Activated CD8-positive, alpha-beta memory T cell treated with anti-CD3 and anti-CD28 coated beads, Interleukin-2, amount 50 U/mL, for 24 hours (primary cell): ENCODE results near the gene TECPR2.
"Not testable (repeated sequence)": the region's sequence is repeated elsewhere in the genome, so short reads cannot be mapped to it uniquely, and the experiment has no call there.

Experiments
- DNase-seq: peaks from one replicate; pipeline ENCODE4 v3.0.0-alpha.2; 2020; ENCODE audit errors: extremely low read depth

TECPR2 gene

GRCh38 chr14:102362545-102363181 lies at the start of gene TECPR2, which contains the start of gene CINP:
TECPR2 (plus strand) TSS chr14:102362941; CDS start chr14:102376722, 13,781 bp downstream.
CINP (minus strand) TSS chr14:102362890; CDS start chr14:102362851, 39 bp downstream.
- DNase-seq = peak; percentile 95

- DNase-seq = no peak
Observed at GRCh38 chr14:102314242-102315011, 48.3 kb upstream of the TECPR2 start.

GRCh38 chr14:102315121-102315520 lies 47.6 kb upstream of the TECPR2 start:
- no peak for DNase-seq

- DNase-seq = no peak
Observed at GRCh38 chr14:102316338-102316742, 46.4 kb upstream of the TECPR2 start.

GRCh38 chr14:102316743-102317563 lies 45.8 kb upstream of the TECPR2 start:
- peak; percentile 83 for DNase-seq

- no peak for DNase-seq
Observed at GRCh38 chr14:102317564-102318248, 45.0 kb upstream of the TECPR2 start.

- DNase-seq = no peak
Observed at GRCh38 chr14:102318781-102319276, 43.9 kb upstream of the TECPR2 start.

- DNase-seq = peak; percentile 86
Observed at GRCh38 chr14:102319351-102320032, 43.2 kb upstream of the TECPR2 start, which contains the start of gene ZNF839. ZNF839 (plus strand) TSS chr14:102319746; CDS start chr14:102319766, 20 bp downstream.

- DNase-seq = no peak
Observed at GRCh38 chr14:102320033-102320660, 42.6 kb upstream of the TECPR2 start.

- DNase-seq = no peak
Observed at GRCh38 chr14:102320671-102321455, 41.9 kb upstream of the TECPR2 start.

- DNase-seq = no peak
Observed at GRCh38 chr14:102321456-102322422, 41.0 kb upstream of the TECPR2 start.

- DNase-seq = no peak
Observed at GRCh38 chr14:102323102-102323501, 39.6 kb upstream of the TECPR2 start.

- no peak for DNase-seq
Observed at GRCh38 chr14:102325791-102326345, 36.9 kb upstream of the TECPR2 start.

GRCh38 chr14:102326583-102326982 lies 36.2 kb upstream of the TECPR2 start:
- DNase-seq = no peak

GRCh38 chr14:102329381-102329780 lies 33.4 kb upstream of the TECPR2 start:
- DNase-seq = not testable (repeated sequence)

- no peak for DNase-seq
Observed at GRCh38 chr14:102330806-102331205, 31.9 kb upstream of the TECPR2 start.

- no peak for DNase-seq
Observed at GRCh38 chr14:102333390-102333789, 29.4 kb upstream of the TECPR2 start.
